K562 (cell line): ENCODE data around the gene PLEKHA1. TPM values are rescaled to one million over a fixed set of nuclear protein-coding genes. Genes with fewer than 3 reads are reported as not detected.

Source experiments
- ATAC-seq: fragments of 200-7000 bp; cut with Tn5 transposase; 3 replicates; pipeline ENCODE4 v1.9.1; 2020; ENCODE audit warnings: moderate library complexity
- Bru-seq: library from RNA; stranded (reverse); fragments of 400-500 nt; gene quantifications from one replicate; lab custom pipeline; 2021; lab: Mats Ljungman, UMichigan
- BruChase-seq, 2 experiments: library from RNA; stranded (reverse); fragments of 400-500 nt; gene quantifications; one replicate each; lab custom pipeline; 2021; lab: Mats Ljungman, UMichigan
- BruUV-seq: library from RNA; stranded (reverse); fragments of 400-500 nt; replicated peaks from 2 replicates; lab custom pipeline; 2021; lab: Mats Ljungman, UMichigan
- CTCF ChIA-PET: fragments of 300-600 bp; formaldehyde crosslinking; extraction: SDS; loops from one replicate; lab custom pipeline; 2021; ENCODE audit warnings: low intra/inter-chr PET ratio; lab: Yijun Ruan, JAX
- POLR2A ChIA-PET: fragments of 300-600, 350-650 bp; sonication (Branson Sonifier 250); formaldehyde crosslinking; extraction: SDS; loops from one replicate; lab custom pipeline; 2021; ENCODE audit warnings: antibody characterized with exemption, inconsistent platforms; lab: Yijun Ruan, JAX
- DNase-seq, 4 experiments: peaks; one replicate each; pipeline versions ENCODE4 v3.0.0 to v3.0.0-alpha.2; 2011 to 2018; ENCODE audit warnings: low spot score in 3 of 4, mixed read lengths in 3 of 4; ENCODE audit errors: extremely low read depth in 1 of 4
- FAIRE-seq: peaks from 2 replicates; lab custom pipeline; 2011; peaks lifted over from hg19 to GRCh38; lab: Jason Lieb, UNC
- H2AFZ ChIP-seq: 2 replicates; pipeline ENCODE4 v1.6.0; 2011; ENCODE audit warnings: low read depth, low read length, control low read depth, inconsistent platforms
- H3K27ac ChIP-seq: fragments of 200-600 bp; 3 replicates; pipeline ENCODE4 v1.8.0; 2011; ENCODE audit warnings: low read depth, mild to moderate bottlenecking, control low read depth, inconsistent platforms, low read length, moderate library complexity, mixed read lengths; ENCODE audit errors: extremely low read depth
- H3K27me3 ChIP-seq, 2 experiments: fragments of 300-600 bp in 1 of 2; 2 replicates in 1 of 2; 3 replicates in 1 of 2; pipeline versions ENCODE4 v1.6.0 to v1.8.0; 2011; ENCODE audit warnings: inconsistent platforms in 2 of 2, low read length in 2 of 2, mild to moderate bottlenecking in 1 of 2, mixed read lengths in 1 of 2, moderate library complexity in 1 of 2; ENCODE audit not compliant: control insufficient read depth in 2 of 2, insufficient read depth in 2 of 2
- H3K36me3 ChIP-seq: fragments of 300-600 bp; 3 replicates; pipeline ENCODE4 v1.8.0; 2011; ENCODE audit warnings: mild to moderate bottlenecking, low read length, inconsistent platforms; ENCODE audit not compliant: control insufficient read depth, insufficient read depth
- H3K4me1 ChIP-seq, 2 experiments: fragments of 200-600 bp in 1 of 2; replicated peaks in 1 of 2; 2 replicates in 1 of 2; 3 replicates in 1 of 2; pipeline versions ENCODE4 v1.5.1 to v1.8.0; 2011; ENCODE audit warnings: inconsistent platforms in 2 of 2, low read length in 2 of 2, mild to moderate bottlenecking in 1 of 2, mixed read lengths in 1 of 2, moderate library complexity in 1 of 2; ENCODE audit not compliant: control insufficient read depth in 2 of 2, insufficient read depth in 2 of 2
- H3K4me2 ChIP-seq: 2 replicates; pipeline ENCODE4 v1.6.1; 2011; ENCODE audit warnings: low read length, control low read depth, inconsistent platforms, mixed read lengths; ENCODE audit not compliant: insufficient read depth
- H3K4me3 ChIP-seq: fragments of 200-600 bp; sonication (generic), shearing (Covaris generic); 2 replicates; pipeline ENCODE4 v1.5.1; 2016; ENCODE audit warnings: control low read depth, inconsistent platforms
- H3K79me2 ChIP-seq: fragments of 200-600 bp; 3 replicates; pipeline ENCODE4 v1.8.0; 2011; ENCODE audit warnings: low read length, inconsistent platforms; ENCODE audit not compliant: control insufficient read depth, insufficient read depth
- H3K9ac ChIP-seq, 2 experiments: 2 replicates each; pipeline versions ENCODE4 v1.6.0 to v1.6.1; 2011; ENCODE audit warnings: low read depth in 2 of 2, low read length in 2 of 2, control low read depth in 1 of 2, inconsistent platforms in 1 of 2, mild to moderate bottlenecking in 1 of 2, mixed read lengths in 1 of 2; ENCODE audit not compliant: insufficient read depth in 1 of 2
- H3K9me1 ChIP-seq: one replicate; pipeline ENCODE4 v1.6.0; 2011; ENCODE audit warnings: inconsistent platforms, mild to moderate bottlenecking, low read length, moderate library complexity; ENCODE audit not compliant: control insufficient read depth, insufficient read depth
- H3K9me3 ChIP-seq: replicated peaks from 2 replicates; pipeline ENCODE4 v1.5.1; 2011; ENCODE audit warnings: low read depth, low read length, inconsistent platforms; ENCODE audit not compliant: control insufficient read depth, insufficient read depth
- H4K20me1 ChIP-seq: replicated peaks from 2 replicates; pipeline ENCODE4 v1.6.1; 2011; ENCODE audit warnings: low read length, inconsistent platforms, mixed read lengths; ENCODE audit not compliant: control insufficient read depth, insufficient read depth
- ATF1 ChIP-seq, 2 experiments: fragments of 450-650 bp in 1 of 2; IDR thresholded peaks; 2 replicates each; pipeline ENCODE4 v1.6.1; 2016; ENCODE audit warnings: missing compliant biosample characterization in 1 of 2, missing genetic modification characterization in 1 of 2
- BACH1 ChIP-seq: fragments of 200-800 bp; sonication (Bioruptor generic); IDR thresholded peaks from 2 replicates; pipeline ENCODE4 v1.6.1; 2016; ENCODE audit warnings: missing genetic modification characterization, missing compliant biosample characterization
- BMI1 ChIP-seq: fragments of 150-350 bp; IDR thresholded peaks from 2 replicates; pipeline ENCODE4 v1.6.1; 2014; ENCODE audit warnings: low read length
- C11orf30 ChIP-seq: fragments of 450-650 bp; IDR thresholded peaks from 2 replicates; pipeline ENCODE4 v1.6.1; 2016; ENCODE audit warnings: low read depth, mild to moderate bottlenecking
- FIP1L1 ChIP-seq: fragments of 200-400 bp; formaldehyde crosslinking; IDR thresholded peaks from 2 replicates; pipeline ENCODE4 v1.6.1; 2018; ENCODE audit warnings: mild to moderate bottlenecking, low read depth, low read length; ENCODE audit not compliant: poor library complexity, severe bottlenecking
- HNRNPLL ChIP-seq: fragments of 200-400 bp; formaldehyde crosslinking; IDR thresholded peaks from 2 replicates; pipeline ENCODE4 v1.6.1; 2017; ENCODE audit warnings: low read length, low read depth, mild to moderate bottlenecking; ENCODE audit not compliant: poor library complexity, severe bottlenecking
- JUN ChIP-seq, 2 experiments: sonication (generic) in 1 of 2; formaldehyde crosslinking in 1 of 2; IDR thresholded peaks; 2 replicates each; pipeline versions ENCODE4 v1.6.1 to v1.8.0; 2012 to 2022; ENCODE audit warnings: borderline replicate concordance in 2 of 2, mild to moderate bottlenecking in 2 of 2, improper control_type of control experiment in 1 of 2, low read depth in 1 of 2, low read length in 1 of 2, missing genetic modification reagents in 1 of 2
- NCOA4 ChIP-seq: fragments of 450-650 bp; IDR thresholded peaks from 2 replicates; pipeline ENCODE4 v1.6.1; 2018; ENCODE audit warnings: mild to moderate bottlenecking; ENCODE audit not compliant: partially characterized antibody
- RBFOX2 ChIP-seq: fragments of 200-400 bp; formaldehyde crosslinking; IDR thresholded peaks from 2 replicates; pipeline ENCODE4 v1.6.1; 2017; ENCODE audit warnings: low read depth, mild to moderate bottlenecking, low read length, moderate library complexity
- TAL1 ChIP-seq: fragments of 450-650 bp; IDR thresholded peaks from 2 replicates; pipeline ENCODE4 v1.6.1; 2016; ENCODE audit warnings: mild to moderate bottlenecking
- ZNF134 ChIP-seq: fragments of 250-450 bp; sonication (Bioruptor Pico); conservative IDR thresholded peaks from 2 replicates; pipeline ENCODE4 v1.4.0; 2020
- ZNF143 ChIP-seq: sonication (generic); formaldehyde crosslinking; IDR thresholded peaks from 2 replicates; pipeline ENCODE4 v1.9.0; 2022; ENCODE audit warnings: mild to moderate bottlenecking, missing genetic modification reagents
- WGBS: fragments of 100-300 bp; shearing (Covaris generic); methylation state at CpG from one replicate; pipeline ENCODE4 v1.1.6; 2016; ENCODE audit warnings: low coverage, mixed read lengths; ENCODE audit not compliant: insufficient coverage; ENCODE audit errors: missing lambda C conversion rate; 5-methylcytosine and 5-hydroxymethylcytosine counted together
- in situ Hi-C: fragments of 300-500 bp; cut with MboI; formaldehyde crosslinking; loops from 4 replicates; pipeline ENCODE4 v1.15.0; 2018; ENCODE audit warnings: inconsistent platforms, mixed read lengths
- intact Hi-C: fragments of 100-400 bp; cut with micrococcal nuclease; formaldehyde crosslinking; loops from 2 replicates; pipeline ENCODE4 v1.14.2; 2022
- long read RNA-seq, 3 experiments: library from polyadenylated mRNA in 2 of 3; library from RNA in 1 of 3; unstranded in 2 of 3; stranded (forward) in 1 of 3; transcript quantifications; one replicate each; pipeline ENCODE4 v2.0.0, GENCODE V29; 2019 to 2022
- polyA minus RNA-seq, 3 experiments: library from RNA; depleted of rRNA, polyadenylated mRNA; stranded (reverse); fragments of >200 nt; gene quantifications; 2 replicates each; pipeline ENCODE4 v1.2.3, GENCODE V29; 2011
- polyA plus RNA-seq, 8 experiments: library from polyadenylated mRNA; depleted of rRNA in 4 of 8; stranded (reverse) in 5 of 8; unstranded in 3 of 8; fragments of >200 nt; fragmentation: Nextera tagmentation in 2 of 8; fragmentation: Illumina TruSeq in 1 of 8; extraction: Ambion mirVana in 2 of 8; extraction: Trizol in 1 of 8; gene quantifications; 2 replicates each; pipeline versions ENCODE4 v1.2.1 to v1.2.3, GENCODE V29; 2011 to 2014; ENCODE audit warnings: inconsistent platforms in 1 of 8, missing spikeins in 1 of 8
- total RNA-seq, 7 experiments: library from RNA; depleted of rRNA in 6 of 7; stranded (reverse); fragments of >200 nt in 6 of 7; fragmentation: Illumina TruSeq in 2 of 7; extraction: Trizol in 2 of 7; gene quantifications; 2 replicates each; pipeline versions ENCODE4 v1.2.1 to v1.2.3, GENCODE V29; 2011 to 2021; ENCODE audit warnings: low replicate concordance in 1 of 7
- TF ChIP-seq, protein P1 (sequence below): fragments of 200-800 bp; sonication (Bioruptor generic); IDR thresholded peaks from 2 replicates; pipeline ENCODE4 v1.6.1; 2017; ENCODE audit warnings: missing genetic modification characterization, missing compliant biosample characterization
- TF ChIP-seq, protein P2 (sequence below): fragments of 200-800 bp; sonication (Bioruptor generic); IDR thresholded peaks from 2 replicates; pipeline ENCODE4 v1.6.1; 2017; ENCODE audit warnings: missing genetic modification characterization, missing compliant biosample characterization

The PLEKHA1 gene
- total RNA-seq (2011; cell fraction: chromatin; rRNA removed; ENCODE audit: low replicate concordance) = 2.7 TPM in 2 replicates
- 0.53 and 1.2 TPM in 2 replicates for total RNA-seq (2011; cell fraction: nucleolus; rRNA removed)
- total RNA-seq (2011; cell fraction: nucleoplasm; rRNA removed) = 0.66 and 2.4 TPM in 2 replicates
- 0.05 and 0.24 TPM in 2 replicates for total RNA-seq (2014; rRNA removed)
- 0.83 and 1.2 TPM in 2 replicates for total RNA-seq (2014; rRNA removed; fragmentation: Illumina TruSeq; extraction: Trizol)
- total RNA-seq (2015; rRNA removed; fragmentation: Illumina TruSeq; extraction: Trizol) = 0.72 and 1.2 TPM in 2 replicates
- 1.0 and 1.1 TPM in 2 replicates for total RNA-seq (2021)
- 1.6 and 4.7 TPM in 2 replicates for polyA plus RNA-seq (2011; rRNA removed)
- polyA plus RNA-seq (2011; cell fraction: cytosol; rRNA removed) = 1.3 and 1.5 TPM in 2 replicates
- polyA plus RNA-seq (2011; cell fraction: nucleus; rRNA removed) = 2.3 and 3.2 TPM in 2 replicates
- 0.64 and 0.68 TPM in 2 replicates for polyA plus RNA-seq (2012)
- 0.51 and 0.68 TPM in 2 replicates for polyA plus RNA-seq (2014; fragmentation: Illumina TruSeq; extraction: Trizol)
- polyA plus RNA-seq (2014; fragmentation: Nextera tagmentation; extraction: Ambion mirVana) = under 1 TPM; 0.24 to 0.29 TPM
- 0.80 and 1.1 TPM in 2 replicates for polyA plus RNA-seq (2014; rRNA removed)
- 4.2 and 8.2 TPM in 2 replicates for polyA minus RNA-seq (2011; rRNA and poly(A)+ RNA removed)
- polyA minus RNA-seq (2011; cell fraction: cytosol; rRNA and poly(A)+ RNA removed) = 0.73 and 1.6 TPM in 2 replicates
- polyA minus RNA-seq (2011; cell fraction: nucleus; rRNA and poly(A)+ RNA removed) = 2.7 and 2.8 TPM in 2 replicates
- Bru-seq, nascent RNA = percentile 40 among the genes with signal in this experiment
- BruChase-seq, experiment 1, labeled RNA remaining after a 2-hour chase = percentile 37 among the genes with signal in this experiment
- BruChase-seq, experiment 2, labeled RNA remaining after a 6-hour chase = percentile 39 among the genes with signal in this experiment
- long read RNA-seq, experiment 1, full-length matches to known transcripts = 1 of 3 reads
- long read RNA-seq, experiment 1, partial matches to known transcripts = 0 of 3 reads
- long read RNA-seq, experiment 1, other reads (novel, unspliced or antisense) = 2 of 3 reads
- long read RNA-seq, experiment 2 = 0 reads
- long read RNA-seq, experiment 3, partial matches to known transcripts = 0 of 1 reads
- long read RNA-seq, experiment 3, other reads (novel, unspliced or antisense) = 1 of 1 reads

DNA sequence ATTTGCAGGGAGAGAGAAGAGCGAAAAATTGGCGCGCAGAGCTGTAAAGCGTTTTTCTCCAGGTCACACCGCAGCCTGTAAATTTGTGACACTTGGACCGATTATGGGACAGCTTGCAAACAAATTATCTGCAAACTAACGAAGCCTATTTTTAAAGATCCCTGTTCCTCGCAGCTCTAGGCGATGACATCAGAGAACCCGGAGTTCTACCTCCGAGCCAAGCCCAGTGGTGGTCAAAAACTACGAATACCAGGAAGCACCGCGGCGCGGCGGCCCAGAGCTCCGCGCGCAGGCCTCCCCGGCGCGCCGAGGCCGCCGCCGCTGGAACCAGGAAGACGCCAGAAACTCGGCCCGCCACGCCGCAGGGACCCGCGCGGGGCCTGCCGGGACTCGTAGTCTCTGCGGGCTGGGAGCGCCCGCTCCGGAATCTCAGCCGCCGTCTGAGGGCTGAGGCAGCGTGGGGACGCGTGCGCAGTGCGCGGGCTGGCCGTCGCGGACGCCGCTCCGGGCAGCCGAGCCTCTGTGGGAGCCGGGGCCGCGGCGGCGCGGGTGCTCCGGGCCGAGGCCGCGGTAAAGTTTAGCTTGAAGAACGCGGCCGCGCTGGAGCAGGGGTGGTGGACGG, at the start of gene PLEKHA1:
Gene PLEKHA1 (plus strand): TSS at position 472 of the 622 bp plus-strand sequence. CDS start 18,493 bp downstream, outside the sequence.
- CTCF ChIA-PET = no interaction called here
- no peak for FAIRE-seq
- no peaks in the 10 kb centered on the region for H3K79me2 ChIP-seq
- H3K9ac ChIP-seq = peak within 1 kb of the TSS in 1 of 2 experiments; percentile 71; a peak in 2 of 4 replicates
- H3K9me1 ChIP-seq = no peaks in the 10 kb centered on the region
- H4K20me1 ChIP-seq = no peaks in the 10 kb centered on the region
- POLR2A ChIA-PET = interaction anchor here (0.5 to 0.7 kb wide), 3 partner anchors 14 to 26 kb away, joined by 3 read pairs; no protein-coding TSS in a partner anchor
- peak; percentile 78 to 82 (median 80) for DNase-seq
- peaks cover 0 to 13% of the 10 kb centered on the region in 2 experiments; a peak in 2 of 5 replicates for H3K4me1 ChIP-seq
- ATAC-seq = peak; percentile 100
- peak within 1 kb of the TSS; percentile 49 for H3K4me2 ChIP-seq
- H3K9me3 ChIP-seq = no peaks in the 10 kb centered on the region
- no peak within 1 kb of the TSS for H3K27ac ChIP-seq
- no TSS peak for BruUV-seq
- H3K4me3 ChIP-seq = peak within 1 kb of the TSS; percentile 42
- intact Hi-C loops = no loop called here
- in situ Hi-C loops = no loop called here
- peak within 1 kb of the TSS; percentile 62 for H2AFZ ChIP-seq
- 19% methylated on average over 20 of the region's 71 CpGs for WGBS
- H3K27me3 ChIP-seq = peaks cover 5 to 7% of the 10 kb centered on the region in 2 experiments; a peak in 3 of 5 replicates
- no peaks in the 10 kb centered on the region for H3K36me3 ChIP-seq
- TF ChIP-seq HNRNPLL (peak; percentile 67), FIP1L1 (no peak), BMI1 (no peak), ZNF134 (CRISPR knock-in tag) (no peak), TAL1 (no peak), BACH1 (tag) (no peak), NCOA4 (no peak), JUN (IDR thresholded peaks at IDR 0.05; ENCODE audit: borderline replicate concordance, low read depth, low read length) (no peak), JUN (CRISPR knock-in tag; IDR thresholded peaks at IDR 0.05; ENCODE audit: borderline replicate concordance) (no peak), C11orf30 (no peak), ZNF143 (CRISPR knock-in tag) (peak; percentile 82), ATF1 (CRISPR knock-in tag; IDR thresholded peaks at IDR 0.05) (no peak), ATF1 (tag; IDR thresholded peaks at IDR 0.05) (peak; percentile 52; the same call in 1 of the 2 replicates), RBFOX2 (0 out of 2 replicates have a peak, but pooled peaks have one; percentile 21)
- TF ChIP-seq, protein P1, sequence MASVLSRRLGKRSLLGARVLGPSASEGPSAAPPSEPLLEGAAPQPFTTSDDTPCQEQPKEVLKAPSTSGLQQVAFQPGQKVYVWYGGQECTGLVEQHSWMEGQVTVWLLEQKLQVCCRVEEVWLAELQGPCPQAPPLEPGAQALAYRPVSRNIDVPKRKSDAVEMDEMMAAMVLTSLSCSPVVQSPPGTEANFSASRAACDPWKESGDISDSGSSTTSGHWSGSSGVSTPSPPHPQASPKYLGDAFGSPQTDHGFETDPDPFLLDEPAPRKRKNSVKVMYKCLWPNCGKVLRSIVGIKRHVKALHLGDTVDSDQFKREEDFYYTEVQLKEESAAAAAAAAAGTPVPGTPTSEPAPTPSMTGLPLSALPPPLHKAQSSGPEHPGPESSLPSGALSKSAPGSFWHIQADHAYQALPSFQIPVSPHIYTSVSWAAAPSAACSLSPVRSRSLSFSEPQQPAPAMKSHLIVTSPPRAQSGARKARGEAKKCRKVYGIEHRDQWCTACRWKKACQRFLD (CRISPR knock-in tag) = 0 out of 2 replicates have a peak, but pooled peaks have one; percentile 30
- TF ChIP-seq, protein P2, sequence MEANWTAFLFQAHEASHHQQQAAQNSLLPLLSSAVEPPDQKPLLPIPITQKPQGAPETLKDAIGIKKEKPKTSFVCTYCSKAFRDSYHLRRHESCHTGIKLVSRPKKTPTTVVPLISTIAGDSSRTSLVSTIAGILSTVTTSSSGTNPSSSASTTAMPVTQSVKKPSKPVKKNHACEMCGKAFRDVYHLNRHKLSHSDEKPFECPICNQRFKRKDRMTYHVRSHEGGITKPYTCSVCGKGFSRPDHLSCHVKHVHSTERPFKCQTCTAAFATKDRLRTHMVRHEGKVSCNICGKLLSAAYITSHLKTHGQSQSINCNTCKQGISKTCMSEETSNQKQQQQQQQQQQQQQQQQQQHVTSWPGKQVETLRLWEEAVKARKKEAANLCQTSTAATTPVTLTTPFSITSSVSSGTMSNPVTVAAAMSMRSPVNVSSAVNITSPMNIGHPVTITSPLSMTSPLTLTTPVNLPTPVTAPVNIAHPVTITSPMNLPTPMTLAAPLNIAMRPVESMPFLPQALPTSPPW (CRISPR knock-in tag) = no peak
